Activated CD4-positive, alpha-beta T cell treated with anti-CD3 and anti-CD28 coated beads for 24 hours (primary cell): ENCODE results near the gene ACSM6.

Source experiments
- DNase-seq, 2 donors: peaks; one replicate each; pipeline ENCODE4 v3.0.0-alpha.2; 2020; ENCODE audit warnings: low read depth in 2 of 2

Gene ACSM6

DNA sequence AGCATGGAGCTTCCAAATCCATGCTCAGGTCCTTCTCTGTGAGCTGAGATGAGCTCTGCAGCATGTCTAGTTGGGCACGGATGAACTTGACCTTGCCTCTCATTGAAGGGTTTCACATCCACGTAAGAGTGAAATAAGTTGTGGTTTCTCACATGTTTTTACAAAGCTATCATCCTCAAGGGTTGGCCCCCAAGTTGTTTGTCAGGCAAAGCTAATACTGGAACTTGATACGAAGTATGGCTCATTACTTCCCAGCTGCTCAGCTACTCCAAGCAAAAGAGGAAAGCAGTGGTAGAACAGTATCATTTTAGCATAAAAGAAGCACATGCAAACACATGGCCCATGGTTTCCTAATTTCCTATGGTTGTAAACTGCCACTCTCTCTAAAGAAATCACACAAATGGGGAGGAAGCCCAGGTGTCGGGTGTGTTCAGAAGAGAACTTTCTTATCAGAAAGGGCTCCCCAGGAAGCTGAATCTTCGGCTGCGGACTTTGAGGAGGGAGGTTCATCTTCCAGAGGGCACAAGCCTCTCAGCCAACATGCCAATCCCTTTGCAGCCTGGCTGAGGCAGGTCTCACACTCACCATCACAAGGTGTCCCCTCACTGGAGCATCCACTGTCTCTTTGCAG, 51.5 kb downstream of the ACSM6 start:
- no peak for DNase-seq

DNA sequence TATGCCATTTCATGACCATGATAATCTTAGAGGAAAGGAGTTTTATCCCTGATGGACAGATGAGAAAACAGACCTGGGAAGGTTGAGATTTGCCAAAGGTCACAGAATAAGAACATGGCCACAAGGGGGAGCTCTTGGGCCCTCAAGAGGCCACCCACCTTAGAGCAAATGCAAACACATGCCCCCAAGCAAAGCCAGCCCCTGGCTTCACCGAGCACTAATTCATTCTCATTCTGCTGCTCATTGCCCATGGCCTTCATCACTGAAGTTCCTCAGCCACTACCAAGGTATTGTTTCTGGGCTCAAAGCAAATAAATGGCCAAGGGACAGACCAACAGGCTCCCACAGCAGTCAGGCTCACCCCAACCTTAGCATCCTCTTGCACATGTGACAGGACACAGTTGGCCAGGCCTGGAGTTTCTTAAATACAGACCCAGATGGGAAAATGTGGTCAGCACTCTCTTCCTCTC, 52.6 kb downstream of the ACSM6 start:
- peak; percentile 40 to 45 for DNase-seq

DNA sequence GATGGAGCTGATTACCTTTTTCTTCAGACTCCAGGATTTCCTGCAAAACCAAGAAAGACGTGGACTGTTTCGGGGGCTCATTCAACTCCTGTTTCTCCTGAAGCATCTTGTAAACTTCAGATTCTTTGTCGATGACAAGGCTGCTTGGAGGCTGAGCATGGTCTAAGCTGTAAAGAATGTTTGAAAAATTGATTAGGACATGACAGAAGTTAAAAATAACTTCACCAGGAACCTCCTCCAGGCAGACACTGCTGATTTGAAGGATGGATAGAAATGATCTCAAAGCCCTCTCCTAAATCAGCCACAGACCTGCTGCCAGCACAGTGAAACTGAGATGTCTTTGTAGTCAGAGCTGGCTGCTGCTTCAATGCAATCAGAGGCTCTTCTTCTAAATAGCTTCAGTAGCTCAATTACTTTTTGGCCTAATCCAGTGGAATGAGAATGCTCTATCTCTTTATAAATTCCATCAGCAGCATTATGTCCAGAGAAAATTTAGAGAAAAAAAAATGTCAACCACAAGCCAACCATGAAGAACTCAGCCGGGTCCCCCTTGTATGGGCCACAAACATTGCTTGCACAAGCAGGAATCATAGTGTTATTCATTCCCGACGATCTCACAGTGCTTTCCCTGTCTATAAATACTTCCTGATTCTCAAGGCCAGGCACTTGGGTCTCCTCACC, 53.3 kb downstream of the ACSM6 start:
- no peak for DNase-seq

- no peak for DNase-seq
These were observed 54.0 kb downstream of the ACSM6 start for GRCh38 chr10:95247881-95248583.

DNA sequence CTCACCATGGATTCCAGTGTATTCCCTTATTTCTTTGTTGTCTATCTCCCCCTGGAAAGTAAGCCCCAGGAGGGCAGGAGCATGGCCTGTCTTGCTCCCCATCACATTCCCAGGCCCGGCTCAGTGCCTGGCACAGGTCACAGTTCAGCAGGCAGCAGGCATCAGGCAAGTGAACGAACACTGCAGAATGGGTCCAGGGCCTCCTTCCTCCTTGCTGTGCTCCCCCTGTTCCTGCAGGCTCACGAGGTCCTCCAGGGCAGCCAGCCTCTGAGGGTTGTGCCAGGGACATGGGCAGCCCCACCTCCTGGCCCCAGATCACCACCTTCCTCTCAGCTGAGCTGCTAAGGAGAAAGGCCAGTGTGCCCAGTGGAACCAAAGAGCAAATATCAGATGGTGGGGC, 55.0 kb downstream of the ACSM6 start:
- no peak for DNase-seq

- DNase-seq = no peak
These were observed 55.4 kb downstream of the ACSM6 start for GRCh38 chr10:95249467-95249866.

DNA sequence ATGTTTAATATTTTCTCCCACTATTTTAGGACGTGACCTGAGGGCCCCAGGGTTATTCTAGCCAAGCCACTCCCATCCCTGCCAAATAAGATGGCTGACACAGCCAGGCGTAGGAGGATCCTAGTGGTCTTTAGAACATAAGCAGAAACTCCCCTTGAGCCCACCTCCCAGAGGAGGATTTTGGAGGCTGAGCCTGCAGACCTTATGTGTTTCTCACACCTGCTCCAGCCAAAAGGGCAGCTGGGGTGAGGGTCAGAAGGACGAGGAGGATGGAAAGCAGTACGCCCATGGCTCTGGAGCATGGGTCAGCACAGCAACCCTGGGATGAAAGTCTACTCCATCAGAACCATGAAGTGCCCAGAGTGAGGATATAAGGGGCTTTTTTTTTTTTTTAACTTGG, 56.8 kb downstream of the ACSM6 start:
- no peak for DNase-seq

GRCh38 chr10:95253007-95253406, 59.0 kb downstream of the ACSM6 start:
- DNase-seq = no peak

- DNase-seq = no peak
These were observed 59.6 kb downstream of the ACSM6 start for GRCh38 chr10:95253686-95254085.

GRCh38 chr10:95254629-95255028, 60.6 kb downstream of the ACSM6 start:
- no peak for DNase-seq

GRCh38 chr10:95256268-95256667, 62.2 kb downstream of the ACSM6 start:
- no peak for DNase-seq

GRCh38 chr10:95257849-95258248, 63.8 kb downstream of the ACSM6 start:
- DNase-seq = no peak

DNA sequence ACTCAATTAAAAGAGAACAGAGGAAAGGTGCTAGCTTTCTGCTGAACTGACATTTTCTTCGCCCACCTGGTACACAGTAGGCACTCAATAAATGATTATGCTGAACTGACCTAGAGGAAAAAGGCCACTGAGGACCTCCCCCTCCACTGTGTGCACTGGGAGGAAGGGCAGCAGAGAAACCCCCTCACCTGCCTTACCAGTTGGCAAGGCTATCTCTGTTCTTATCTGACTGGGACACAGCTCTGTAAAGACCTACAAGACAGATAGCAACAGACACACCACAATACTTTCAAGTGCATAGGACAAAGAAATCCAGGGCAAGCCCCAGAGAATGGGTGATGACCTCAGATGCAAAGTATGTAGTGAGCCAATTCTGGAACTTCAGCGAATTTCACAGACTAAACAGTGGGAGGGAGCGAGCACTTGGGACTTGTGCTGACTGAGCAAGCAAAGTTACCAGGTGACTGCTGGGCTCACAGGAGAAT, 66.4 kb downstream of the ACSM6 start:
- DNase-seq = no peak

DNA sequence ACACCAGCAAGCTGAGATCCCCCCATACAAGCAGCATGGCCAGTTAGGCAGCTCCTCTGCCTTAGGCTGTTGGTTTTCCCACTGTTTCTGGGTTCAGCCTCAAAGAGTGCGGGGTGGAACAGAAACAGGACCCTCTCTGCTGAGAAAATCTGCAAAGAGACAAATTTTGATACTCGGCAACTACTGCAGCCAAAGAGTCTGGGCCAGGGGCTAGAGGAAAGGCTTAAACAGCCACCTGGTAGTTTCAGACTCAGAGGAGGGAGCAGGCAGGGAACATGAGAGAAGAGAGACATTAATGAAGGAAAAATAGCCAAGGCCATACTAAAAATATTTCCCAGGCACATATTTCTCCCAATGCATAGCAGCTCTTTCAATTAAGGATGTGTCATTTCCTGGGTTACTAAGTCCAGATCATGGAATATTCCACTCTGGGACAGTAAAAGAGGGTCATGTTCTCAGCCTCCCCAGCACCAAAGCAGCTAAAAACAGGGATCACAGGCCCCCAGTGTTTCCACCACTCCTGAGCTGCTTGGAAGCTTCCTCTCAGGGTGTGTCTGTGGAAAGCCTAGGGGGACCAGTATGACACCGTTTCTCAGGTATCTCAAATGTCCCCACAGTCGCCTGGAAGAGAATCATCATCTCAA, 67.0 kb downstream of the ACSM6 start:
- DNase-seq = no peak

GRCh38 chr10:95261926-95262325, 67.9 kb downstream of the ACSM6 start:
- no peak for DNase-seq

DNA sequence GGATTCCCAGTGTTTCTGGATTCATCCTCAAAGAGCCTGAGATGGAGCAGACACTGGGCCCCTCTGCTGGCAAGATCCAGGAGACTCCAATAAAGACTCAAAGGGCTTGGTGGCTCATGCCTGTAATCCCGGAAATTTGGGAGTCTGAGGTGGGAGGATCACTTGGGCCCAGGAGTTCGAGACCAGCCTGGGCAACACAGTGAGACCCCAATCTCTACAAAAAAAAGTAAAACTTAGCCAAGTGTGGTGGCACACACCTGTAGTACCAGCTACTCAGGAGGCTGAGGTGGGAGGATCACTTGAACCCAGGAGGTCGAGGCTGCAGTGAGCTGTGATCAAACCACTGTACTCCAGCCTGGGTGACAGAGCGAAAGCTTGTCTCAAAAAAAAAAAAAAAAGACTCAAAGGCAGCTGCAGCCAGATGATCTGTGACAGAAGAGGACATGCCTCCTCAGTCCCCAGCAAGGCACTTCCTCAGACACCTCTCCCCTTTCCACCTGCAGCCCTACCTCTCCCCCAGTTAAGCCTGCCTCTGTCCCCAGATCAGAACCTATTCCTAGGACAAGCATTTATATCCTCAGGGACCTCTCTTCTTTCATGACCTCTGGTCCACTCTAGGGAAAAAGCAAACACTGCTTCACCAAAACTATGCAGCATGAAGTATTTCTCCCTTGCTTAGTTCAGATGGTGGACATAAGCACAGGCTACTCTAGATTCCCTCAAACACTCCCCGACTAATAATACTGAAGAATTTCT, 68.9 kb downstream of the ACSM6 start:
- no peak for DNase-seq

GRCh38 chr10:95263864-95264226, 69.8 kb downstream of the ACSM6 start:
- no peak for DNase-seq

DNA sequence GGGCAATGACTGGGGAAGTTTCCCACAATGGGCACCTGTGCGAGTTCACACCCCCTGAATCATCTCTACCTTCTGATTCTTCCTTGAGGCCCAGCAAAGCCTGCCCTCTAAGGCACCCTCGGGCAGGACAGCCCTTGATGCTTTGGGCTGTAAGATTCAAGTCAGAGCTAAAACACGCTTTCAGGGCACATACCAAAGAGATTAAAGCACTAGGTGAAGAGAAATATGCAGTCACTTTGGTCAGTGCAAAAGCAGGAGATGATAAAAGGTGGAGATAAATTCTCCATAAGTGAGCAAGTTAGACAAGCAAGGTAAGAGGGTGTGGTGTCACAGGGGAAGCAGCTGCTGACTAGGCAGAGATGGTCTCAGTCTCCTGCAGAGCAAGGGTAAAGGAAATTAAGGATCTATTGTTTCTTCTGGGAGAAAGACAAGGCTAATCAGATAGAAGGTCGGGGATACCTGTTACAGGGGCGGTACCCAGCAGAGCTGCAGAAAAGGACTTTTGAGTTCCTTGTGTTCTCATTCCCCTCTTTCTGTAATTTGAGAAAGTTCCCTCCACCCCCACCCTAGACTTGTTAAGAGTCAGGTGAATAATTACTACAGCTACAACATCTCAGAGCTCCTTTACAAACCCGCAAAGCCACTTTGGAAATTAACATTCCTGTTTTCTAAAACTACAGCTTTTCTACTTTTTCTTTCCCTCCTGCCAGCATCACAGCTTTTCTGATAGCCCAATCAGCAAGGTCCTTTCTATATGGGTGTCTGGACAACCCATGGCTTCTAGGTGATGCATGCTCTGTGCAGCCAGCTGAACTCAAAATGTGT, 70.4 kb downstream of the ACSM6 start:
- no peak for DNase-seq

- no peak for DNase-seq
These were observed 71.5 kb downstream of the ACSM6 start for GRCh38 chr10:95265572-95265971.

GRCh38 chr10:95266674-95267095, 72.6 kb downstream of the ACSM6 start:
- DNase-seq = no peak

- DNase-seq = no peak
These were observed 73.2 kb downstream of the ACSM6 start for GRCh38 chr10:95267251-95267650.
